Measurements from ENCODE around the gene TBC1D10B. TPM values are rescaled to one million over a fixed set of nuclear protein-coding genes. Genes with fewer than 3 reads are reported as not detected.

The TBC1D10B gene
- polyA plus RNA-seq, 3 donors = 12.2 to 36.0 (median 13.8) TPM

GRCh38 chr16:30418350-30419181, 48.3 kb upstream of the TBC1D10B start:
- peak overlapping the region; percentile 63 for H3K9ac ChIP-seq (ENCODE audit: insufficient read depth, low read length, poor library complexity, severe bottlenecking)
- H3K4me1 ChIP-seq (ENCODE audit: control insufficient read depth in 1 of 2, insufficient read depth in 2 of 2, low read length in 2 of 2) = peaks cover 13 to 22% of the 10 kb centered on the region in 2 donors
- peak overlapping the region; percentile 23 to 77 (median 66) for H3K4me3 ChIP-seq (replicated peaks in 1 of 3; ENCODE audit: low read depth in 2 of 3, low read length in 3 of 3)
- H3K4me2 ChIP-seq (replicated peaks; ENCODE audit: extremely low read depth, low read length, poor library complexity, severe bottlenecking) = peak overlapping the region; percentile 93
- H2AFZ ChIP-seq (ENCODE audit: insufficient read depth, low read depth, low read length, poor library complexity, severe bottlenecking) = peak overlapping the region; percentile 90
- peaks cover 23 to 41% of the 10 kb centered on the region in 2 donors for H3K36me3 Mint-ChIP-seq
- peaks cover 5 to 13% of the 10 kb centered on the region in 2 donors for H3K36me3 ChIP-seq (replicated peaks in 1 of 2; ENCODE audit: control insufficient read depth in 1 of 2, insufficient read depth in 2 of 2, low read length in 2 of 2)
- peaks cover 14% of the 10 kb centered on the region for H3K4me1 Mint-ChIP-seq
- H3K4me3 Mint-ChIP-seq = peak overlapping the region; percentile 66 to 73
- H3K27me3 Mint-ChIP-seq (ENCODE audit: low read depth in 3 of 3) = peaks cover 0 to 2% (median 1%) of the 10 kb centered on the region in 3 donors
- no peaks in the 10 kb centered on the region for H3K9me3 ChIP-seq (replicated peaks in 1 of 2; ENCODE audit: control insufficient read depth in 1 of 2, insufficient read depth in 1 of 2, low read length in 2 of 2)
- no peak for TF ChIP-seq CTCF (IDR thresholded peaks at IDR 0.05)
- peak overlapping the region; percentile 55 to 72 for H3K27ac ChIP-seq (ENCODE audit: low read depth in 1 of 2, low read length in 2 of 2)
- H4K20me1 ChIP-seq (ENCODE audit: insufficient read depth, low read length) = no peaks in the 10 kb centered on the region
- no peaks in the 10 kb centered on the region for H3K79me2 ChIP-seq (ENCODE audit: insufficient read depth, low read length)
- no peak for DNase-seq
- intact Hi-C loops (cut with micrococcal nuclease) = no loop called here
- H3K27me3 ChIP-seq (ENCODE audit: control insufficient read depth in 2 of 2, insufficient read depth in 2 of 2, low read length in 2 of 2) = no peaks in the 10 kb centered on the region
- H3K9me3 Mint-ChIP-seq = no peaks in the 10 kb centered on the region
- 40% methylated on average over 8 of the region's 31 CpGs for WGBS (ENCODE audit: insufficient coverage)
- H3K27ac Mint-ChIP-seq = peak overlapping the region in 4 of 7 donors; percentile 18 to 80 (median 66)

GRCh38 chr16:30417529-30418349, 47.4 kb upstream of the TBC1D10B start:
- Mint-ChIP-seq H3K27me3 (ENCODE audit: low read depth in 3 of 3) (peaks cover 0 to 2% (median 1%) of the 10 kb centered on the region in 3 donors), H3K36me3 (peaks cover 19 to 34% of the 10 kb centered on the region in 2 donors), H3K27ac (peak overlapping the region in 1 of 7 donors; percentile 33), H3K4me3 (peak overlapping the region; percentile 66 to 73), H3K4me1 (peaks cover 14% of the 10 kb centered on the region), H3K9me3 (no peaks in the 10 kb centered on the region)
- Histone ChIP-seq H3K36me3 (replicated peaks in 1 of 2; ENCODE audit: control insufficient read depth in 1 of 2, insufficient read depth in 2 of 2, low read length in 2 of 2) (peaks cover 2 to 8% of the 10 kb centered on the region in 2 donors), H3K79me2 (ENCODE audit: insufficient read depth, low read length) (no peaks in the 10 kb centered on the region), H3K4me1 (ENCODE audit: control insufficient read depth in 1 of 2, insufficient read depth in 2 of 2, low read length in 2 of 2) (peaks cover 13 to 22% of the 10 kb centered on the region in 2 donors), H3K9ac (ENCODE audit: insufficient read depth, low read length, poor library complexity, severe bottlenecking) (peak overlapping the region; percentile 63), H2AFZ (ENCODE audit: insufficient read depth, low read depth, low read length, poor library complexity, severe bottlenecking) (peak overlapping the region; percentile 90), H3K4me2 (replicated peaks; ENCODE audit: extremely low read depth, low read length, poor library complexity, severe bottlenecking) (peak overlapping the region; percentile 93), H3K27me3 (ENCODE audit: control insufficient read depth in 2 of 2, insufficient read depth in 2 of 2, low read length in 2 of 2) (no peaks in the 10 kb centered on the region), H3K27ac (ENCODE audit: low read depth in 1 of 2, low read length in 2 of 2) (peak overlapping the region; percentile 55 to 72), H4K20me1 (ENCODE audit: insufficient read depth, low read length) (no peaks in the 10 kb centered on the region), H3K4me3 (replicated peaks in 1 of 3; ENCODE audit: low read depth in 2 of 3, low read length in 3 of 3) (peak overlapping the region; percentile 30 to 77 (median 66)), H3K9me3 (replicated peaks in 1 of 2; ENCODE audit: control insufficient read depth in 1 of 2, insufficient read depth in 1 of 2, low read length in 2 of 2) (no peaks in the 10 kb centered on the region)
- TF ChIP-seq CTCF (IDR thresholded peaks at IDR 0.05) = peak; percentile 19
- DNase-seq = peak; percentile 90 to 92 (median 91)
- intact Hi-C loops (cut with micrococcal nuclease) = no loop called here
- under 1% methylated on average over 140 of the region's 140 CpGs for WGBS (ENCODE audit: insufficient coverage)
